SK-N-MC (cell line): ENCODE data around the gene FBXL3.

Source experiments
- EZH2 ChIP-seq: fragments of 200-600 bp; sonication (generic); IDR thresholded peaks from one replicate; pipeline ENCODE4 v1.6.1; 2017; ENCODE audit warnings: antibody characterized with exemption
- FOXP2 ChIP-seq: optimal IDR thresholded peaks from 2 replicates; pipeline ENCODE3; 2011; ENCODE audit warnings: mild to moderate bottlenecking, moderate library complexity; ENCODE audit not compliant: insufficient read depth; ENCODE audit errors: extremely low read length, control extremely low read depth
- POLR2AphosphoS5 ChIP-seq: IDR thresholded peaks from 2 replicates; pipeline ENCODE4 v1.6.1; 2012; ENCODE audit warnings: mild to moderate bottlenecking, low read depth, low read length, borderline replicate concordance

- TF ChIP-seq POLR2AphosphoS5 (peak; percentile 83), EZH2 (no peak), FOXP2 (no peak)
Measured at GRCh38 chr13:76991796-76992547, 35.0 kb downstream of the FBXL3 start, which contains the start of gene CLN5.
